ENCODE measurements around the gene FBLN1.

Gene FBLN1

GRCh38 chr22:45516923-45517675 is 14.4 kb downstream of the FBLN1 start:
- ChIA-PET POLR2A (no interaction called here), CTCF (interaction anchor here (0.7 to 1.5 kb wide), 4 partner anchors 8 to 415 kb away, joined by 3 read pairs; no protein-coding TSS in a partner anchor)
- no peak for DNase-seq (ENCODE audit: low read depth, low spot score)
- no peak for TF ChIP-seq CTCF (IDR thresholded peaks at IDR 0.05; ENCODE audit: insufficient read depth, low read length, missing control alignments)
- no peak overlapping the region for H3K4me3 ChIP-seq (ENCODE audit: low read depth, low read length)

- no peak for TF ChIP-seq CTCF (IDR thresholded peaks at IDR 0.05; ENCODE audit: insufficient read depth, low read length, missing control alignments)
- ChIA-PET CTCF (interaction anchor here (0.8 to 1.5 kb wide), 2 partner anchors 11 to 85 kb away, joined by 3 read pairs; no protein-coding TSS in a partner anchor), POLR2A (no interaction called here)
- H3K4me3 ChIP-seq (ENCODE audit: low read depth, low read length): no peak overlapping the region
- DNase-seq (ENCODE audit: low read depth, low spot score): no peak
Observed at GRCh38 chr22:45518136-45518535, 15.5 kb downstream of the FBLN1 start.

GRCh38 chr22:45518580-45518991 is 15.9 kb downstream of the FBLN1 start:
- no peak overlapping the region for H3K4me3 ChIP-seq (ENCODE audit: low read depth, low read length)
- TF ChIP-seq CTCF (IDR thresholded peaks at IDR 0.05; ENCODE audit: insufficient read depth, low read length, missing control alignments): no peak
- no peak for DNase-seq (ENCODE audit: low read depth, low spot score)
- ChIA-PET CTCF (interaction anchor here (0.8 kb wide), 1 partner anchor 21 kb away, joined by 3 read pairs; no protein-coding TSS in a partner anchor), POLR2A (no interaction called here)

GRCh38 chr22:45521178-45521577 is 18.5 kb downstream of the FBLN1 start:
- no peak for DNase-seq (ENCODE audit: low read depth, low spot score)
- TF ChIP-seq CTCF (IDR thresholded peaks at IDR 0.05; ENCODE audit: insufficient read depth, low read length, missing control alignments): no peak
- no peak overlapping the region for H3K4me3 ChIP-seq (ENCODE audit: low read depth, low read length)
- ChIA-PET CTCF (interaction anchor here (1.0 kb wide), 1 partner anchor 33 kb away, joined by 3 read pairs; no protein-coding TSS in a partner anchor), POLR2A (no interaction called here)

GRCh38 chr22:45522462-45522861 is 19.8 kb downstream of the FBLN1 start:
- CTCF ChIA-PET: interaction anchor here (1.4 kb wide), 1 partner anchor 12 kb away, joined by 3 read pairs; no protein-coding TSS in a partner anchor
- H3K4me3 ChIP-seq (ENCODE audit: low read depth, low read length): no peak overlapping the region
- no peak for DNase-seq (ENCODE audit: low read depth, low spot score)
- TF ChIP-seq CTCF (IDR thresholded peaks at IDR 0.05; ENCODE audit: insufficient read depth, low read length, missing control alignments): no peak
- POLR2A ChIA-PET: no interaction called here

GRCh38 chr22:45524157-45524556 is 21.5 kb downstream of the FBLN1 start:
- no peak for DNase-seq (ENCODE audit: low read depth, low spot score)
- H3K4me3 ChIP-seq (ENCODE audit: low read depth, low read length): no peak overlapping the region
- CTCF ChIA-PET: interaction anchor here (1.5 kb wide), 1 partner anchor 28 kb away, joined by 4 read pairs; no protein-coding TSS in a partner anchor
- TF ChIP-seq CTCF (IDR thresholded peaks at IDR 0.05; ENCODE audit: insufficient read depth, low read length, missing control alignments): no peak
- POLR2A ChIA-PET: no interaction called here

Data from AG04449 (cell line).